Fibroblast of villous mesenchyme (primary cell): ENCODE measurements around the gene SS18L1. TPM values are rescaled to one million over a fixed set of nuclear protein-coding genes. Genes with fewer than 3 reads are reported as not detected.

Experiments used
- DNase-seq: peaks from one replicate; pipeline ENCODE4 v3.0.0-alpha.2; 2010; ENCODE audit warnings: low read depth
- H3K4me3 ChIP-seq: 2 replicates; pipeline ENCODE4 v1.5.1; 2011; ENCODE audit warnings: low read depth, mild to moderate bottlenecking, low read length
- CTCF ChIP-seq: IDR thresholded peaks from 2 replicates; pipeline ENCODE4 v1.5.1; 2012; ENCODE audit warnings: low read depth, mild to moderate bottlenecking, low read length; ENCODE audit not compliant: insufficient read depth
- total RNA-seq: library from RNA; depleted of rRNA; stranded (reverse); fragments of >200 nt; gene quantifications from 2 replicates; pipeline ENCODE4 v1.2.3, GENCODE V29; 2012

SS18L1 gene
- total RNA-seq, 1 donor, result 14.2 TPM

- no peak overlapping the region for H3K4me3 ChIP-seq
- TF ChIP-seq CTCF, result no peak
- no peak for DNase-seq
These were observed 68.3 kb downstream of the SS18L1 start for GRCh38 chr20:62211769-62212288.

DNA sequence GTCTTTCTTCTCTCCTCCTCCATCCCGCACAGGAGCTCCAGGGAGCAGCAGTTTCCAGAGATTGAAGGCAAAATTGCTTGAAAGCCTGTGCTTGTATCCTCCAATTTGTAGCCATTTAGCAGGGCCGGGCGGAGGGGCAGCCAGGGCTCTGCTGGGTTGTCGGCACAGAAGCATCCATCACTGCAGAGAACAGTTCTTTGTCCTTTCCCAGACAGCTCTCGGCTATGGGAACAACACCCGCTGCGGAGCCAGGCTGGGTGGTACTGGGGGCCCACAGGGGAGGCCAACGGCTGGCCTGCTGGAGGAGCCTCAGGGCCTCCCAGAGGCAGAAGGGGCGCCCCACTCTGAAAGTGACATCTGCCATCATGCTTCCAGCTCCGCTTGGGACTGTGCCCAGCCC, 68.7 kb downstream of the SS18L1 start:
- no peak for TF ChIP-seq CTCF
- no peak overlapping the region for H3K4me3 ChIP-seq
- no peak for DNase-seq

DNA sequence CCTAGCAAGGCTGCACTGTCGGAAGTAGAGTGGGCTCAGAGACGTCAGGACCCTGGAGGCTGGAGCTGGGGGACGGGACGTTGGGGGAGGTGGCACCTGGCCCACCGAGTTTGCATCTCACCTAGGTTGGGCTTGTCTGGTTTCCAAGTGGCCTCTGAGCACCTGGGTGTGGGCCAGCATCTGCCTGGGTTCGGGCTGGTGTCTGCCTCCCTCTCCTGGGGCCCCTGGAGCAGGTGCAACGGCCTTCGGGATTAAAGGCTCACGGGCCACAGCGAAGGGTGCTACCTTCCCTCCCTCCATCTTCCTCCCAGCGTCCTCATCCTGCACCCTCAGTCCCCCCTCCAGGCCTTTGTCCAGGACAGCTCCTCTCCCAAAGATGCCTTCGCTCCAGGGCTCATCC, 70.5 kb downstream of the SS18L1 start:
- no peak for TF ChIP-seq CTCF
- no peak for DNase-seq
- H3K4me3 ChIP-seq, result no peak overlapping the region

GRCh38 chr20:62215020-62215990, 71.7 kb downstream of the SS18L1 start:
- no peak overlapping the region for H3K4me3 ChIP-seq

GRCh38 chr20:62215991-62216635, 72.5 kb downstream of the SS18L1 start:
- TF ChIP-seq CTCF, result no peak
- no peak for DNase-seq

More at GRCh38 chr20:62215020-62215990, 71.7 kb downstream of the SS18L1 start:
- no peak for TF ChIP-seq CTCF
- no peak for DNase-seq

DNA sequence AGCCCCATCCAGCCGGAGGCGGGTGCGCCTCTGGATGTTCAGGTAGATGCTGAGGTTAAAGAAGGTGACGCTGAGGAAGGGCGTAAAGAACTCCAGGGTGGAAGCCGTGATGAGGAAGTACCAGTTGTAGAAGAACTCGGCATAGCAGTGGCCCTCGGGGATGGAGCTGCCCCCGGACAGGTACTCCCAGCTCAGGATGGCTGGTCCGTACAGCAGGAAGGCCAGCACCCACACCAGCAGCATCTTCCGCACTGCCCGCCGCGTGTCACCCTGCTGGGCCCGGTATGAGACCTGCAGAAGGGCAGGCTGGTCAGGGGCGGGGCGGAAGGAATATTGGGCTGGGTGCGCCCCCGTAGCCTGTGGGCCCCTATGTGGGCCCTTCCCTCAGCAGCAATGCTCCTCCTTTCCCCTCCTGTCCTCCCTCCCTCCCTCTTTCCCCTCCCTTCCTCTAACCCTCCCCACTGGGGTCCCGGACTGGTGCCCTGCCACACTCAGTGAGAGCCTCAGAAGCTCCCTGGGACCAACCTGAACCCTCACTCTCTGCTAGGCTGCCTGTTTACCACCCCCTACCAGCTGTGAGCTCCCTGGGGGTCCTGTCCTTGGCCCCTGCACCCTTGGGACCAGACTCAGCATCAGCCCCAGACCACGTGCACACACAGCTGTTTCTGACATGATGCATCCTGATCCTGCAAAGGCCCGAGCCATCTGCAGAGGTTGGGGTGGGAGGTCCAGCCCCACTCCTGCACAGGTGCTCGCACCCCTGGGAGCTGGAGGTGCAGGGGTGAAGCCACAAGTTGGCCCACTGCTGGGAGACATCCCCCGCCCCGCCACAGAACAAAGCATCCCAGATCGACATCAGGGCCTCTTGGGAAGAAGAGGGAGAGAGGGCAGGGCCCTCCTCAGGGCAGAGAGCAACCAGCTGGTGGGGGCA, 73.3 kb downstream of the SS18L1 start:
- DNase-seq, result no peak
- no peak for TF ChIP-seq CTCF

More at GRCh38 chr20:62215991-62216635, 72.5 kb downstream of the SS18L1 start:
- H3K4me3 ChIP-seq, result no peak overlapping the region

More for the DNA sequence above, 73.3 kb downstream of the SS18L1 start:
- no peak overlapping the region for H3K4me3 ChIP-seq
